H1 (cell line): ENCODE measurements around the gene CANT1. TPM values are rescaled to one million over a fixed set of nuclear protein-coding genes. Genes with fewer than 3 reads are reported as not detected.

Experiments used
- CTCF ChIA-PET: fragments of 300-600 bp; sonication (Branson Sonifier 250); formaldehyde crosslinking; loops from one replicate; lab custom pipeline; 2021; ENCODE audit not compliant: partially characterized antibody; lab: Charles Lee
- POLR2A ChIA-PET: fragments of 300-600 bp; sonication (Branson Sonifier 250); formaldehyde crosslinking; loops from one replicate; lab custom pipeline; 2021; ENCODE audit warnings: inconsistent platforms; ENCODE audit not compliant: partially characterized antibody; lab: Charles Lee
- DNase-seq, 2 experiments: peaks; one replicate each; pipeline versions ENCODE4 v3.0.0 to v3.0.0-alpha.2; 2010 to 2022; ENCODE audit warnings: low spot score in 2 of 2, low read depth in 1 of 2, mixed read lengths in 1 of 2
- FAIRE-seq: peaks from 2 replicates; lab custom pipeline; 2011; peaks lifted over from hg19 to GRCh38; lab: Jason Lieb, UNC
- H2AFZ ChIP-seq: 2 replicates; pipeline ENCODE4 v1.8.1; 2012; ENCODE audit warnings: low read length, inconsistent platforms
- H2AK5ac ChIP-seq: 2 replicates; pipeline ENCODE4 v1.6.1; 2013; ENCODE audit warnings: low read depth, low read length
- H2BK120ac ChIP-seq: replicated peaks from 2 replicates; pipeline ENCODE3; 2013; ENCODE audit warnings: low read depth, low read length, inconsistent platforms
- H2BK12ac ChIP-seq: 2 replicates; pipeline ENCODE4 v1.6.1; 2013; ENCODE audit warnings: low read depth, low read length
- H2BK15ac ChIP-seq: 2 replicates; pipeline ENCODE4 v1.6.1; 2013; ENCODE audit warnings: low read length
- H2BK20ac ChIP-seq: 2 replicates; pipeline ENCODE4 v1.6.1; 2013; ENCODE audit warnings: low read length
- H2BK5ac ChIP-seq: 2 replicates; pipeline ENCODE4 v1.6.1; 2013; ENCODE audit warnings: low read depth, low read length
- H3K14ac ChIP-seq: 2 replicates; pipeline ENCODE4 v1.6.1; 2013; ENCODE audit warnings: inconsistent platforms; ENCODE audit not compliant: insufficient read length
- H3K18ac ChIP-seq: 2 replicates; pipeline ENCODE4 v1.6.1; 2013; ENCODE audit warnings: low read length; ENCODE audit errors: extremely low read depth
- H3K23ac ChIP-seq: 2 replicates; pipeline ENCODE4 v1.6.1; 2013; ENCODE audit warnings: inconsistent platforms; ENCODE audit not compliant: insufficient read length
- H3K23me2 ChIP-seq: 2 replicates; pipeline ENCODE4 v1.6.1; 2013; ENCODE audit warnings: low read depth, low read length
- H3K27ac ChIP-seq: 2 replicates; pipeline ENCODE4 v1.6.1; 2011; ENCODE audit warnings: low read depth, low read length, inconsistent platforms
- H3K27me3 ChIP-seq, 4 experiments: replicated peaks in 1 of 4; 1 replicate in 1 of 4; 2 replicates in 3 of 4; pipeline versions ENCODE4 v1.6.1 to v1.8.1; 2011 to 2013; ENCODE audit warnings: low read length in 3 of 4, mild to moderate bottlenecking in 3 of 4, inconsistent platforms in 2 of 4, mixed read lengths in 2 of 4, moderate library complexity in 1 of 4; ENCODE audit not compliant: control insufficient read depth in 3 of 4, insufficient read depth in 3 of 4; ENCODE audit errors: extremely low read depth in 1 of 4
- H3K36me3 ChIP-seq, 4 experiments: 2 replicates each; pipeline versions ENCODE4 v1.6.1 to v1.8.1; 2011 to 2013; ENCODE audit warnings: mild to moderate bottlenecking in 4 of 4, low read length in 3 of 4, moderate library complexity in 2 of 4, control low read depth in 1 of 4, inconsistent platforms in 1 of 4; ENCODE audit not compliant: insufficient read depth in 4 of 4, control insufficient read depth in 2 of 4
- H3K4ac ChIP-seq: replicated peaks from 2 replicates; pipeline ENCODE3; 2013; ENCODE audit warnings: low read length, low read depth, mixed read lengths, inconsistent platforms; ENCODE audit not compliant: insufficient read length
- H3K4me1 ChIP-seq, 4 experiments: replicated peaks in 1 of 4; 1 replicate in 1 of 4; 2 replicates in 3 of 4; pipeline versions ENCODE4 v1.6.1 to v1.8.1; 2011 to 2013; ENCODE audit warnings: low read length in 3 of 4, inconsistent platforms in 2 of 4, mixed read lengths in 1 of 4; ENCODE audit not compliant: insufficient read depth in 4 of 4, control insufficient read depth in 3 of 4
- H3K4me2 ChIP-seq, 2 experiments: 2 replicates each; pipeline versions ENCODE4 v1.6.1 to v1.8.1; 2011 to 2013; ENCODE audit warnings: low read depth in 2 of 2, low read length in 2 of 2, control low read depth in 1 of 2, inconsistent platforms in 1 of 2, mild to moderate bottlenecking in 1 of 2; ENCODE audit not compliant: insufficient read depth in 1 of 2
- H3K4me3 ChIP-seq, 4 experiments: fragments of 200-600, 300-600 bp in 1 of 4; sonication (generic), shearing (Covaris generic), sonication (Bioruptor Twin) in 1 of 4; 2 replicates each; pipeline versions ENCODE4 v1.5.1 to v1.8.1; 2011 to 2016; ENCODE audit warnings: low read length in 4 of 4, low read depth in 3 of 4, control low read depth in 2 of 4, inconsistent platforms in 2 of 4, mild to moderate bottlenecking in 2 of 4, mixed read lengths in 1 of 4, moderate library complexity in 1 of 4; ENCODE audit not compliant: insufficient read depth in 2 of 4; ENCODE audit errors: extremely low read depth in 1 of 4
- H3K56ac ChIP-seq: replicated peaks from 2 replicates; pipeline ENCODE3; 2013; ENCODE audit warnings: low read depth, mild to moderate bottlenecking, mixed read lengths, low read length, inconsistent platforms; ENCODE audit not compliant: insufficient read length
- H3K79me1 ChIP-seq: 2 replicates; pipeline ENCODE4 v1.6.1; 2013; ENCODE audit warnings: low read depth, low read length, control low read depth
- H3K79me2 ChIP-seq, 2 experiments: 2 replicates each; pipeline versions ENCODE4 v1.6.1 to v1.8.1; 2012 to 2013; ENCODE audit warnings: low read length in 2 of 2, mild to moderate bottlenecking in 2 of 2, inconsistent platforms in 1 of 2; ENCODE audit not compliant: insufficient read depth in 2 of 2, control insufficient read depth in 1 of 2
- H3K9ac ChIP-seq, 4 experiments: replicated peaks in 1 of 4; 1 replicate in 1 of 4; 2 replicates in 3 of 4; pipeline versions ENCODE4 v1.6.1 to v1.8.1; 2011 to 2013; ENCODE audit warnings: low read depth in 3 of 4, low read length in 3 of 4, control low read depth in 2 of 4, mild to moderate bottlenecking in 2 of 4, moderate library complexity in 2 of 4, inconsistent platforms in 1 of 4; ENCODE audit errors: extremely low read depth in 1 of 4
- H3K9me3 ChIP-seq, 2 experiments: 2 replicates each; pipeline versions ENCODE4 v1.6.1 to v1.8.1; 2012 to 2013; ENCODE audit warnings: mild to moderate bottlenecking in 2 of 2, moderate library complexity in 2 of 2, control low read depth in 1 of 2, inconsistent platforms in 1 of 2, low read depth in 1 of 2, low read length in 1 of 2, mixed read lengths in 1 of 2; ENCODE audit not compliant: insufficient read depth in 2 of 2
- H4K20me1 ChIP-seq, 2 experiments: replicated peaks in 1 of 2; 2 replicates each; pipeline versions ENCODE3 to v1.8.1; 2011 to 2013; ENCODE audit warnings: inconsistent platforms in 2 of 2, low read length in 2 of 2, mild to moderate bottlenecking in 1 of 2; ENCODE audit not compliant: insufficient read depth in 2 of 2, control insufficient read depth in 1 of 2
- H4K5ac ChIP-seq: 2 replicates; pipeline ENCODE4 v1.6.1; 2013; ENCODE audit warnings: low read length, low read depth, mixed read lengths, inconsistent platforms; ENCODE audit not compliant: insufficient read length
- H4K8ac ChIP-seq: 2 replicates; pipeline ENCODE4 v1.8.0; 2013; ENCODE audit warnings: mild to moderate bottlenecking, moderate library complexity, low read length, inconsistent platforms; ENCODE audit not compliant: insufficient read depth; ENCODE audit errors: extremely low read depth
- H4K91ac ChIP-seq: replicated peaks from 2 replicates; pipeline ENCODE3; 2013; ENCODE audit warnings: low read length, mixed read lengths, inconsistent platforms; ENCODE audit not compliant: insufficient read length
- BCL11A ChIP-seq, 2 experiments: IDR thresholded peaks; one replicate each; pipeline ENCODE4 v1.6.1; 2011; ENCODE audit warnings: low read depth in 2 of 2, low read length in 2 of 2, mild to moderate bottlenecking in 2 of 2
- CHD1 ChIP-seq: IDR thresholded peaks from 2 replicates; pipeline ENCODE4 v1.6.1; 2012; ENCODE audit warnings: low read depth, low read length, improper control_type of control experiment
- CHD2 ChIP-seq: IDR thresholded peaks from 2 replicates; pipeline ENCODE4 v1.6.1; 2012; ENCODE audit warnings: low read length, improper control_type of control experiment
- CREB1 ChIP-seq: IDR thresholded peaks from 2 replicates; pipeline ENCODE4 v1.6.1; 2012; ENCODE audit warnings: inconsistent platforms
- EP300 ChIP-seq, 2 experiments: IDR thresholded peaks; 1 replicate in 1 of 2; 2 replicates in 1 of 2; pipeline ENCODE4 v1.6.1; 2011 to 2012; ENCODE audit warnings: low read depth in 2 of 2, low read length in 2 of 2, mild to moderate bottlenecking in 2 of 2, borderline replicate concordance in 1 of 2, inconsistent platforms in 1 of 2, moderate library complexity in 1 of 2
- MAFK ChIP-seq: IDR thresholded peaks from 2 replicates; pipeline ENCODE4 v1.6.1; 2012; ENCODE audit warnings: low read depth, mild to moderate bottlenecking, improper control_type of control experiment, low read length
- POLR2AphosphoS5 ChIP-seq: IDR thresholded peaks from 2 replicates; pipeline ENCODE4 v1.6.1; 2011; ENCODE audit warnings: low read depth, low read length
- RFX5 ChIP-seq: IDR thresholded peaks from 2 replicates; pipeline ENCODE4 v1.6.1; 2011; ENCODE audit warnings: low read depth, low read length, improper control_type of control experiment, borderline replicate concordance
- SIN3A ChIP-seq, 2 experiments: IDR thresholded peaks in 1 of 2; conservative IDR thresholded peaks in 1 of 2; 2 replicates each; pipeline ENCODE4 v1.6.1; 2011 to 2012; ENCODE audit warnings: low read length in 2 of 2, improper control_type of control experiment in 1 of 2, low read depth in 1 of 2, mild to moderate bottlenecking in 1 of 2
- SIRT6 ChIP-seq: IDR thresholded peaks from one replicate; pipeline ENCODE4 v1.7.1; 2012; ENCODE audit warnings: low read length, inconsistent platforms
- SP4 ChIP-seq: IDR thresholded peaks from 2 replicates; pipeline ENCODE4 v1.6.1; 2012; ENCODE audit warnings: low read length, inconsistent platforms
- SUZ12 ChIP-seq: fragments of 200-600 bp; sonication (generic); IDR thresholded peaks from 2 replicates; pipeline ENCODE4 v1.6.1; 2012; ENCODE audit warnings: mild to moderate bottlenecking, inconsistent platforms, low read length, moderate library complexity, mixed read lengths
- TBP ChIP-seq: IDR thresholded peaks from 2 replicates; pipeline ENCODE4 v1.6.1; 2011; ENCODE audit warnings: low read depth, low read length, improper control_type of control experiment
- TEAD4 ChIP-seq: IDR thresholded peaks from 2 replicates; pipeline ENCODE4 v1.6.1; 2012; ENCODE audit warnings: low read depth, low read length, inconsistent platforms, mixed read lengths
- ZNF274 ChIP-seq: IDR thresholded peaks from 2 replicates; pipeline ENCODE4 v1.7.0; 2012; ENCODE audit warnings: low read length, borderline replicate concordance; ENCODE audit errors: extremely low read depth
- WGBS, 2 experiments: shearing (Covaris generic) in 1 of 2; methylation state at CpG; one replicate each; pipeline versions ENCODE4 v1.1.6 to v1.1.7; 2013 to 2015; ENCODE audit warnings: low lambda C conversion rate in 2 of 2, mixed read lengths in 2 of 2, inconsistent platforms in 1 of 2, low coverage in 1 of 2, missing lambda C conversion rate in 1 of 2; ENCODE audit not compliant: insufficient replicate concordance in 2 of 2, insufficient coverage in 1 of 2, insufficient read length in 1 of 2; ENCODE audit errors: extremely low coverage in 1 of 2, missing lambda C conversion rate in 1 of 2; 5-methylcytosine and 5-hydroxymethylcytosine counted together
- polyA plus RNA-seq, 7 experiments: library from polyadenylated mRNA; depleted of rRNA in 3 of 7; stranded (reverse) in 5 of 7; unstranded in 2 of 7; fragments of >200 nt in 5 of 7; fragments of 200-250 nt in 2 of 7; gene quantifications; 1 replicate in 5 of 7; 2 replicates in 1 of 7; 4 replicates in 1 of 7; pipeline versions ENCODE4 v1.2.1 to v1.2.3, GENCODE V29; 2011 to 2013; ENCODE audit warnings: missing spikeins in 2 of 7, mixed read lengths in 2 of 7
- total RNA-seq: library from RNA; stranded (reverse); fragmentation: NEBNext Ultra II Directional; extraction: Animal tissue kit (Norgen Biotek cat#: 25700); gene quantifications from 2 replicates; pipeline ENCODE4 v1.2.1, GENCODE V29; 2021

CANT1 gene
- total and polyA plus RNA-seq, 2 of the 8 experiments (the other 6 are each of a cell fraction or from before 2014, with no cell fraction given), result 23.0 to 32.6 TPM

DNA sequence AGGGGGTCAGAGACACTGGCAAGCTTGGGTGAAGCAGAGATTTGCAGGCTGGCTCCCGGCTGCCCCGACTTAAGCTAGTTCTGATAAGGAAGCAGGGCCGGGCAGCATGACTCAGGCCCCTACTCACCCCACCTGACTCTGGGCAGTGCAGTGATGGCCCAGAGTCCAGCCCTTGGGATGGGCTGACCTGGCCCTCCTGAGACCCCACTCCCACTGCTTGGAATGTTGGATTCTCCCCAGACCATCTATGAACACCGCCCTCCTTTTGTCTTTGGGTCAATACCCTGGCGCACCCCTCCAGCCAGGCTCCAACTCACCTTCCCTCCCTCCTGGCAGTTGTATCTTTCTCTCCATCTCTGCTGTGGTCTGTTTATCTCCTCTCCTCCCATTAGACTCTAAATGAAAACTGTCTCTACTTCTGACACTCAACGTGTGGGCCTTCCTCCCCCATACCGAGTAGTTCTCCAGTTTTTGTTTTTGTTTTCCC, 50.9 kb downstream of the CANT1 start:
- ChIA-PET CTCF (interaction anchor here (2.2 kb wide), 1 partner anchor 13 kb away, joined by 14 read pairs; no protein-coding TSS in a partner anchor), POLR2A (no interaction called here)
- no peak overlapping the region for H3K4me2 ChIP-seq
- 93% methylated on average over 7 of the region's 7 CpGs; no CpG with 5 or more reads in 1 of the 2 experiments for WGBS, 2 experiments
- H2BK5ac ChIP-seq, result no peak overlapping the region
- H3K27ac ChIP-seq, result no peak overlapping the region
- H3K79me1 ChIP-seq, result no peaks in the 10 kb centered on the region
- DNase-seq, result no peak
- no peaks in the 10 kb centered on the region for H3K36me3 ChIP-seq
- no peak overlapping the region for H3K18ac ChIP-seq
- FAIRE-seq, result no peak
- H3K9ac ChIP-seq, result no peak overlapping the region
- H3K4me3 ChIP-seq, result no peak overlapping the region
- H4K5ac ChIP-seq, result no peak overlapping the region
- H4K20me1 ChIP-seq, result no peaks in the 10 kb centered on the region
- H3K23me2 ChIP-seq, result 0 out of 2 replicates have a peak, but pooled peaks cover 1% of the 10 kb centered on the region
- no peak overlapping the region for H3K56ac ChIP-seq
- H3K23ac ChIP-seq, result no peak overlapping the region
- H2BK120ac ChIP-seq, result no peak overlapping the region
- no peak overlapping the region for H3K14ac ChIP-seq
- H2AK5ac ChIP-seq, result 0 out of 2 replicates have a peak overlapping the region, but pooled peaks have one; percentile 24
- H3K9me3 ChIP-seq, result no peaks in the 10 kb centered on the region
- H3K4me1 ChIP-seq, result peaks cover 0 to 7% (median 0%) of the 10 kb centered on the region in 4 experiments; a peak in 1 of 7 replicates
- H2BK15ac ChIP-seq, result no peak overlapping the region
- H2BK12ac ChIP-seq, result 0 out of 2 replicates have a peak overlapping the region, but pooled peaks have one; percentile 27
- H3K4ac ChIP-seq, result no peak overlapping the region
- no peak overlapping the region for H2AFZ ChIP-seq
- H4K91ac ChIP-seq, result no peak overlapping the region
- no peaks in the 10 kb centered on the region for H3K79me2 ChIP-seq
- H4K8ac ChIP-seq, result peak overlapping the region; percentile 47; the same call in 1 of the 2 replicates
- no peaks in the 10 kb centered on the region for H3K27me3 ChIP-seq
- no peak overlapping the region for H2BK20ac ChIP-seq
- TF ChIP-seq MAFK, result no peak
- TF ChIP-seq POLR2AphosphoS5, result no peak
- no peak for TF ChIP-seq TEAD4
- TF ChIP-seq CHD1, result no peak
- TF ChIP-seq EP300 (IDR thresholded peaks at IDR 0.05; ENCODE audit: borderline replicate concordance in 1 of 2, low read depth in 2 of 2, low read length in 2 of 2), result no peak
- TF ChIP-seq SIN3A (conservative IDR thresholded peaks at IDR 0.05 in 1 of 2, IDR thresholded peaks at IDR 0.05 in 1 of 2; ENCODE audit: low read depth in 1 of 2, low read length in 2 of 2), result no peak
- TF ChIP-seq ZNF274, result no peak
- TF ChIP-seq SP4, result no peak
- no peak for TF ChIP-seq CREB1
- TF ChIP-seq BCL11A (IDR thresholded peaks at IDR 0.05; ENCODE audit: low read depth in 2 of 2, low read length in 2 of 2), result no peak
- no peak for TF ChIP-seq SIRT6
- no peak for TF ChIP-seq RFX5
- TF ChIP-seq SUZ12, result no peak
- no peak for TF ChIP-seq CHD2
- no peak for TF ChIP-seq TBP
